ENCODE measurements around the gene GNG13.
"Not testable (repeated sequence)": the region's sequence is repeated elsewhere in the genome, so short reads cannot be mapped to it uniquely, and the experiment has no call there.

The GNG13 gene

DNA sequence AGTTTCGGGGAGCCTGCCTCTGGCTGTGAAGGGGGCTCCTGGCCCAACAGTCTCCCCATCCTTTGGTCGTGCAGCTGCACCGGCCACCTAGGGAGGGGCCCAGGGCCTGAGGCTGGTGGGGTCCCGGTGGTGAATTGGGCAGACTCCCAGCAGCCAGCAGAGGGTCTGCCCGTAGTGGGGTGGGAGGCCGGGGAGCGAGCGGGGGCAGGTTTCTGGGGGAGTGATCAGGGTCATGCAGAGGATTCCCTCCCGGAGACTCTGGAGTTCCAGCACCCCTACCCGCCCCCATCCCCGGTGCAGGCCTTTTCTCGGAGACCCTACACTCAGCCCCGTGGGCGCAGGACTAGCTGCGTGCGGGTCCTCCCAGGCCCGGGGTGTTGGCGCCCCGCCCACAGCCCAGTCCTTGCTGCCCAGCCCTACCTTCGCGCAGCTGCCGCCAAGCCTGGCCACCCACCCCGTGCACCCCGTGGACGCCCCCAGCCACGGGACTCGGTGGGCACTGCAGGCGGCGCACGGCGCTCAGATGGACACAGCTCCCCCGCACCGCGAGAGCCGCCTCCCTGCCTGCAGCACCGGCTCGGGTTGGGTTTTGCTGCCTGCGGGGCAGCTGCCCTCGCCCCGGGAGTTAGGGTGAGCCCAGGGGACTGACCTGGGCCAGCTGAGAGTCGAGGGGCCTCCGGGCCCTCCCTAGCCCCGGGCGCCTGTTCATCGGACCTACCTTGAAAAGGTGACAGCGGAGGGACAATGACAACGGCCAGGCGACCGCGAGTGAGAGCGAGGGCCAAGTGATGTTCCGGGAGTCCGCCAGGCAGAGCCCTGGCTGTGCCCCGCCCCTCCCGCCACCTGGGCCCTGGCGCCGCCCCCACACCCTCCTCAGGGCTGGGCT lies at the start of gene GNG13:
GNG13 (minus strand) TSS at position 787 of the 886 bp plus-strand sequence. CDS start 1,657 bp downstream, outside the sequence.
- DNase-seq = peak in 2 of 3 experiments; percentile 39 to 48

- no peak for DNase-seq
These were observed 48.1 kb upstream of the GNG13 start for GRCh38 chr16:848510-849253.

- no peak for DNase-seq
These were observed 47.3 kb upstream of the GNG13 start for GRCh38 chr16:847681-848445.

GRCh38 chr16:847151-847550 lies 46.6 kb upstream of the GNG13 start:
- DNase-seq = no peak

DNA sequence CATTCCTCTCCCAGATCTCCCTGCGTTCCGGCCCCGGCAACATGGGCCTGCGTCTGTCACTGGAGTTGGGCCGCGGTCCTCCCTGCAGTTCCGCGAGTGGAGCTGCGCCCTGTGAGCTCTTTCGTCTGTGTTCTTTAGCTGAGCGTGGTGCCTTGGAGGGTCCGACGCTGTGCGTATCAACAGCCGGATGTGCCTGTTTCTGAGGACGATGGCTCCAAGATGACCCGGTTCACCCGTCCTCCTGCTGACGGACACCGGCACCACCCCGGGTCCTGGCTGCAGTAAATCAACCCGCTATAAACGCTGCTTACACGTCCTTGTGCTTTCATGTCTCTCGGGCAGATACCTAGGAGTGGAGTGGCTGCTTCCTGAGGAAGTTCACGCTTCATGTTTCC lies 44.8 kb upstream of the GNG13 start:
- no peak for DNase-seq

DNA sequence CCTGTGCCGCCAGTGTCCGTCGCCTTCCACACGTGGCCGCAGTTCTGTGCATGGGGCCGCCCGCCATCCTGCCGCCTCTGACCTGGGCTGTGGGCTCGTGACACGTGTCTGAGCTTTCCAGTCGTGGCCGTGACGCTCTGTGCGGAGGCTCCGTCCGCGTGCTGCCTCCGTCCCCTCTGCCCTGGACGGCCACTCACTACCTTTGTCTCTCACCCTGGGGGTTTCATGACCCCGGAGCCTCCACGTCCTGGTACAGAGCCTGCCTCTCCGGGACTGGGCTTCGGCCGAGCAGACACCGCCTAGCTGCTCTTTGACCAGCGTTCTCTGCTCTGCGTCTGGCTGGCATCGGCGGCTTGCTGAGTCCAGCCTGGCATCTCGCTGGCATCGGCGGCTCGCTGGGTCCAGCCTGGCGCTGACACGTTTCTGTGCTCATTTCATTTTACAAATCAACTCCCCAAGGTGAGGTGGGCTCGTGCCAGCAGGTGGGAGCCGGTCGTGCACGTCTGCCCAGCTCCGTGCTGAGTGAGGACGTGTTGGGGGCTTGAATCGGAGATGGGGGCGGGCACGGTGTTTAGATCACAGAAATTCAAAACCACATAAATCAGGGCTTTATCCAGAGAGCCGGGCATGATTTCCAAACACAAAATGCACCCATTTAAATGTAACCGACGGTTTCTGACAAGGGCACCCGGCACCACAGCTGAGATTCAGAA lies 44.3 kb upstream of the GNG13 start:
- DNase-seq = no peak

DNA sequence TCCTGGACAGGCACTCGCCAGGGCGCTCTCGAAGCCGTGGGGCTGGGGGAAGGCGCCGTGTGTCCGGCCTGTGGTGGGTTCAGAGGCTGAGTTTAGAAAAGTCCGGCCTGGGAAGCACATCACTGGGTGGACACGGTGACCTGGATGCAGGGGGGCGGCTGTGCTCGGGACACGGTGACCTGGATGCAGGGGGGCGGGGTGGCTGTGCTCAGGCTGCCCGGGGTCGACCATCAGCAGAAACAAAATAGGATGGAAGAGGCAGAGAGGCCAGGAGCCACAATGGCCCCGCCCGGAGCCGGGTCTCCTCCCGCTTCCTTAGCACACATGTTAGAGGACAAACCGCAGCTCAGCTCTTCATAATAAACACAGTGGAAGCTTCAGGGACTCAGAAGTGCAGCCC lies 43.2 kb upstream of the GNG13 start:
- no peak for DNase-seq

GRCh38 chr16:842711-843560 lies 42.4 kb upstream of the GNG13 start:
- DNase-seq = no peak

GRCh38 chr16:842061-842476 lies 41.5 kb upstream of the GNG13 start:
- no peak for DNase-seq

DNA sequence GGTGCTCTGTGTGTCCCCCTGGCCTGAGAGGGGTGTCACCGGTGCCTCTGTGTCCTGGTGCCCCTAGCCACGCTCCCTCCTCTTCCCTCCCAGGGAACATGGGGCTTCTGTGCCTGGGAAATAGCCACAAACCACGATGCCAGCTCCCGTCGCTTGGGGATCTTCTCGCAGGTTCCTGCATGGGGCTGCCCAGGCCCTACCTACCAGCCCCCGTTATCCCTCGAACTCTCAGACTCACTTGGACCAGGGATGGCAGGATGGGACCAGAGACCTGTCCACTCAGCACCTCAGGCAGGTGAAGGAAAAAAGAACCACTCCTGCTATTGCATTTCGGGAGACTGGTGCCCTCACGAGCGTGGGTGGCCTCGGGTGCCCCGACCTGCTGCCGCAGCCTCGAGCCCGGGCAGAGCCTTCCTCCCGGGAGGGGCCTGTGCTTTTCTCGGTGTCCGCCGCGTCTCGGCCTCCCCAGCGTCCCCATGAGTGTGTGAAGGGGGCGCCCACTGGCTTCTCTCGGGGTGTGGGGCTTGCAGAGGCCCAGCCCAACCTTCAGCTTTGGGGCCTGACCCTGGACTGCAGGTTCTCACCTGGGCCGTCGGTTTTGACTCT lies 41.0 kb upstream of the GNG13 start:
- DNase-seq = no peak

DNA sequence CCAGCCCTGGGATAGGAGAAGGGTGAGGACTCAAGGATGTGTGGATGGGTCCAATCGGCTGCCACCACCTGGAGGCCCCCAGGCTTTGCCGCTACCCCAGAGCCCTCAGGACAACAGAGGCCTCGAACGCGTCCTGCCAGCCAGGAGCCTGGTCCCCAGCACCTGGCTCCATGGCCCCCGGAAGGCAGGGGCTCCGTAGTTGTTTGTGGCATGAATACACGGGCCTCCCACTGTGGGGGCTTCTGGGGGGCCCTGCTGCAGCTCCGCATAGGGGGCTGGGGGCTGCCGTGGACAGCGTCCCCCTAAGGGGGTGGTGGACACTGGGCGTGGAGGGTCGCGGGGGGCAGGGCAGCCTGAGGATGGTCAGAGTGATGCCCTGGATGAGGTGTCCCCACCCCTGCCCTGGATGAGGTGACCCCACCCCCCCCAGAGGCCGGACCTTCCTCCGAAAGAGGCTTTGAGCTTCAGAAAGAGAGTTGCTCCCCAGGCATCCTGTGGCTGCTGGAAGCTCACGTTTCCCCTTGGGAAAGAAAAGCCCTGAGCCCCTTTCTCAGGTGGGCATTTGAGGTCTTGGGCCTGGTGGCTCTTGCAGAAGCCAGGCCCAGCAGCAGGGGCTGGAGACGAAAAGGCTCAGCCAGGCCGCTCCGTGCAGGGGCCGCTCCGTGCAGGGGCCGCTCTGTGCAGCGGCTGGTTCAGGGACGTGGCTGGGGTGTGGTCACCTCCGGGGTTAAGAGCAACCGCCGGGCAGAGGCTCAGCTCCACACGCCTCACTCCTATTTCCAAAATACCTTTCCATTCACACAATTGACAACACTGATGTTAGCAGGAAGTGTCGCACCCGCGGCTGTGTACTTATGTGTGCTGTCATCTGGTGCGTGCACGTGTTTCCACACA lies 40.3 kb upstream of the GNG13 start:
- DNase-seq = no peak

DNA sequence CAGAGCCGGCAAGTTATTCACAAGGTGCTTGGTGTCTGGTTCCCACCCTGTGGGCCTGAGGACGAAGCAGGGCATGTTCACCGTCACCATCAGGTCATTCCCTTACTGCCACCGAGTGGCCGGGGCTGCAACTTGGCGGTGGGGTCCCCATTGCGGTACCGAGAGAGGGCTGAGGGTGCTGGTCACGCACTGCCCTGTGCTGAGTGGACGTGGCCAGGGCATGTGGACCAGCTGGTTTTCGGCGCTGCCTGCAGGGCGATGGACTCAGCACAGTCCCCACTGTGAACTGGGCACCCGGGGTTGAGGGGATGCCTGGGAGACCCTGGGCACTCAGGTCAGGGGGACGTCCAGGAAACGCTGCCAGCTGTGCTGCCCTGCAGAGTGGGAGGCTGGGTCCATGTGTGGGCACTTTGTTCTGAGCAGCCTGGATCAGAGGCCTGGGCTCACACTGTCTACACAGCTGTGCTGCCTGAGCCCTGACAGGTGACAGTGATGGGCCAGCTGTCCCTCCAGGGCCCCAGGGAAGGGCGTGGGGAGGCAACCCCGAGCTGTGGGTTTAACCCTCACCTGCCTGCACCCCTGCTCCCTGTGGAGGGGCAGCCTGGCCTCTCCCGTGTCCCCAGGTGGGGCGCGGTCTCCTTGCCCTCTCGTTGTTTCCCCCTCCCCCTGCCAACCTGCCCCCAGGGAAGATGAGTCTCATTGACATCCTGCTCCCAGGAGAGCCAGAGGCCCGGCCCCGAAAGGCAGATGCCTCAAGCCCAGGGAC lies 39.3 kb upstream of the GNG13 start:
- peak in 2 of 3 experiments; percentile 13 to 42 for DNase-seq

DNA sequence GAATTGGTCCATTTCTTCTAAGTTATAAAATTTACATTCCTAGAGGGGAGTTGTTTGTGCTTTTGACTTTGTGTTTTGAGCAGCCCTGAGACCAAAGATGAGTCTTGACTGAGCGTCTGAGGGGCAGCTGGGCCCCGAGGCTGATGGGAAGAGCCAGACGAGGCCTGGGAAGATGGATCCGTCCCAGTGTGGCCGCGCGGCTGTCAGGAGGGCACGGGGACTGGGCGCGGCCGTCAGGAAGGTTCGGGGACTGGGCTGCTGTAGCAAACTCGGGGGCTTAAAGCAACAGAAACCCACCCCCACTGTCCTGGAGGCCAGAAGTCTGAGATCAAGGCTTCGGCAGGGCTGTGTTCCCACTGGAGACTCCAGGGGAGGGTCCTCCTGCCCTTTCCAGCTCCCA lies 38.2 kb upstream of the GNG13 start:
- no peak for DNase-seq

DNA sequence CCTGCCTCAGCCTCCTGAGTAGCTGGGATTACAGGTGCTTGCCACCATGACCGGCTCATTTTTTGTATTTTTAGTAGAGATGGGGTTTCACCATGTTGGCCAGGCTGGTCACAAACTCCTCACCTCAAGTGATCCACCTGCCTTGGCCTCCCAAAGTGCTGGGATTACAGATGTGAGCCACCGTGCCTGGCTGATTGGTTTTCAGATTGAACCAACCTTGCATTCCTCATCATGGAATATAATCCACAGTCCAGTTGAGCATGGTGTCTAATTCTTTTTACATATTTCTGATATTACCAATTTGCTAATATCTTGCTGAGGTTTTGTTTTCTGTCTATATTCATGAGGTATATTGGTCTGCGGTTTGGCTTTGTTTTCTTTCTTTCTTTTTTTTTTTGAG lies 36.3 kb upstream of the GNG13 start:
- not testable (repeated sequence) for DNase-seq

DNA sequence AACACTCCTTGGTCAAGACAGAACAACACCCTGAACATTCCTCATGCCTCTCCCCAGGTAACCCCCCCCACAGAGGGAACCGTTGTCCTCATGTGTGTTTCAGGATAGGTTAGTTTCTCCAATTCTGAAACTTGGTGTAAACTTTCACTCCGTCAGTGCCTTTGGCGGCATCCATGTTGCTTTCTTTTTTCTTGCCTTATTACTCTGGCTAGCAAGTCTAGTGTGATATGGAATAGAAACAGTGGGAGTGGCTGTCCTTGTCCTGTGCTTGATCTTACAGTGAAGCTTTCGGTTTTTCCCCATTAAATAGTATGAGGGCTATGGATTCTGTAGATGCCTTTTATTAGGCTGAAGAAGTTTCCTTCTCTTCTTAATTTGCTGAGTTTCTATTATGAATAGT lies 35.7 kb upstream of the GNG13 start:
- no peak for DNase-seq

GRCh38 chr16:835373-835772 lies 34.8 kb upstream of the GNG13 start:
- DNase-seq = no peak

DNA sequence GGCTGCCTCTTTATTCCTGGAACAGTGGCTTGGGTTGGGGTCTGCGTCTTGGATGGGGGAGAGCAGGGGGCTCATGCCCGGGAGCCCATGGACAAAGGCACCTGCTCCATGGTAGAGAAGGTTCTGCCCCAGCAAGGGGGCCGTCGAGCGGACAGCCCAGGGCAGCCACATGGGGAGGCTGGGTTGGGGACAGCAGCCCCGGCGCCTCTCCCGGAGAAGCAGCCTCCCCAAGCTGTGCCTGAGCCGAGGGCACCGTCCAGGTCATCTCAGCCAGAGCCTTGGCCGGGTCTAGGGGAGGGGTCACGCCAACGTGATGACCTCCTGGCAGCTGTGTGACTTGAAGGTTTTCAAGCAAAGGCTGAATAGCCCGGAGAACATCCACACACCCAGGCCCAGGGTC lies 32.9 kb upstream of the GNG13 start:
- DNase-seq = no peak

DNA sequence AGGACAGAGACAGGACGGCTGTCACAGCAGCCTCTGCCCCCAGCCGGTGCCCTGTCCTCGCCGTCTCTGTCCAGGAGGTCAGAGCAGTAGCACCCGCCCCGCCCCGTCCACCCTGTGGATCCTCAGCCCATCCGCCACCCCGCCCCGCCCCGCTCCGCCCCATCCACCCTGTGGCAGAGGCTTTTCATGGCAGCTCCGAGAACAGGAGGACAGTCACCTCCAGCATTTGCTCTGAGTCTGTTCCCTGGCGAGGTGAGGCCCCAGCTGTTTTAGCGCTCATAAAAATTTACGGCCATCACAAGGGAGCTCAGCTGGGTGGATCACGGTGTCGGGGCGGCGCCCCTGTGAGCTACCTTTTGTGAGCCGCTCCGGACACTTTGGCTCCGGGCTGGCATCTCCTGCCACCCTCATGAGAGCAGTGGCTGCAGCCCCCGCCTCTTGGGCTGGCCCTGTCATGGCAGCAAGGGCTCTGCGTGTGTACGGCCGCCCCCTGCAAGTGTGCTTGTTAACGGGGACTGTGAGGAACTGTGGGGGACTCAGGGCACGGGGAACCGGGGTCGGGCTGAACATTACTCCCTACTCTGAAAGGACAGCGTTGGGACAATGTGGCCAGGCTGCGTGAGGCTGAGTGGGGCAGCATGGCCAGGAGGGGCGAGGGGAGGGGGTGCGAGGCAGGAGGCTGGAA lies 32.3 kb upstream of the GNG13 start:
- peak in 1 of 3 experiments; percentile 15 for DNase-seq
